GM12875 (cell line): ENCODE results near the gene MEGF6.

Experiments used
- H3K4me3 ChIP-seq: one replicate; pipeline ENCODE4 v1.5.1; 2011; ENCODE audit warnings: low read depth, low read length, control low read depth
- TF ChIP-seq, protein P1 (sequence below): IDR thresholded peaks from 2 replicates; pipeline ENCODE4 v1.5.1; 2011; ENCODE audit warnings: low read depth, mild to moderate bottlenecking, control low read depth, inconsistent platforms, low read length, moderate library complexity, borderline replicate concordance; ENCODE audit not compliant: insufficient read depth

The MEGF6 gene

GRCh38 chr1:3638027-3638426 is 26.7 kb upstream of the MEGF6 start:
- TF ChIP-seq, protein P1, sequence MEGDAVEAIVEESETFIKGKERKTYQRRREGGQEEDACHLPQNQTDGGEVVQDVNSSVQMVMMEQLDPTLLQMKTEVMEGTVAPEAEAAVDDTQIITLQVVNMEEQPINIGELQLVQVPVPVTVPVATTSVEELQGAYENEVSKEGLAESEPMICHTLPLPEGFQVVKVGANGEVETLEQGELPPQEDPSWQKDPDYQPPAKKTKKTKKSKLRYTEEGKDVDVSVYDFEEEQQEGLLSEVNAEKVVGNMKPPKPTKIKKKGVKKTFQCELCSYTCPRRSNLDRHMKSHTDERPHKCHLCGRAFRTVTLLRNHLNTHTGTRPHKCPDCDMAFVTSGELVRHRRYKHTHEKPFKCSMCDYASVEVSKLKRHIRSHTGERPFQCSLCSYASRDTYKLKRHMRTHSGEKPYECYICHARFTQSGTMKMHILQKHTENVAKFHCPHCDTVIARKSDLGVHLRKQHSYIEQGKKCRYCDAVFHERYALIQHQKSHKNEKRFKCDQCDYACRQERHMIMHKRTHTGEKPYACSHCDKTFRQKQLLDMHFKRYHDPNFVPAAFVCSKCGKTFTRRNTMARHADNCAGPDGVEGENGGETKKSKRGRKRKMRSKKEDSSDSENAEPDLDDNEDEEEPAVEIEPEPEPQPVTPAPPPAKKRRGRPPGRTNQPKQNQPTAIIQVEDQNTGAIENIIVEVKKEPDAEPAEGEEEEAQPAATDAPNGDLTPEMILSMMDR: no peak
- H3K4me3 ChIP-seq: no peak overlapping the region

- TF ChIP-seq, protein P1: no peak
- no peak overlapping the region for H3K4me3 ChIP-seq
Observed at GRCh38 chr1:3636531-3636930, 25.2 kb upstream of the MEGF6 start.

DNA sequence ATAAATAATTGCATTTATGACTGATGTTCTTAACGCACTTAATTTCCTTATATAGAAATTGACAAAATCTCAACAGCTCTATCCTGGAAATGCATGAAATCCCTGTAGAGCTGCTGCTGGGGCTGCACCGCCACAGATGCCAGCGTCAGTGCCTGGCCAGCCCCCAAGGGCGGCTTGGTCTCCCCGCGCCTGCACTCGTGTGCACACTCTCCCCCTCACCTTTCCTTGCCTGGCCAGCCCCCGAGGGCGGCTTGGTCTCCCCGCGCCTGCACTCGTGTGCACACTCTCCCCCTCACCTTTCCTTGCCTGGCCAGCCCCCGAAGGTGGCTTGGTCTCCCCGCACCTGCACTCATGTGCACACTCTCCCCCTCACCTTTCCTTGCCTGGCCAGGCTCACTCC is 24.8 kb upstream of the MEGF6 start:
- TF ChIP-seq, protein P1: no peak
- H3K4me3 ChIP-seq: no peak overlapping the region

DNA sequence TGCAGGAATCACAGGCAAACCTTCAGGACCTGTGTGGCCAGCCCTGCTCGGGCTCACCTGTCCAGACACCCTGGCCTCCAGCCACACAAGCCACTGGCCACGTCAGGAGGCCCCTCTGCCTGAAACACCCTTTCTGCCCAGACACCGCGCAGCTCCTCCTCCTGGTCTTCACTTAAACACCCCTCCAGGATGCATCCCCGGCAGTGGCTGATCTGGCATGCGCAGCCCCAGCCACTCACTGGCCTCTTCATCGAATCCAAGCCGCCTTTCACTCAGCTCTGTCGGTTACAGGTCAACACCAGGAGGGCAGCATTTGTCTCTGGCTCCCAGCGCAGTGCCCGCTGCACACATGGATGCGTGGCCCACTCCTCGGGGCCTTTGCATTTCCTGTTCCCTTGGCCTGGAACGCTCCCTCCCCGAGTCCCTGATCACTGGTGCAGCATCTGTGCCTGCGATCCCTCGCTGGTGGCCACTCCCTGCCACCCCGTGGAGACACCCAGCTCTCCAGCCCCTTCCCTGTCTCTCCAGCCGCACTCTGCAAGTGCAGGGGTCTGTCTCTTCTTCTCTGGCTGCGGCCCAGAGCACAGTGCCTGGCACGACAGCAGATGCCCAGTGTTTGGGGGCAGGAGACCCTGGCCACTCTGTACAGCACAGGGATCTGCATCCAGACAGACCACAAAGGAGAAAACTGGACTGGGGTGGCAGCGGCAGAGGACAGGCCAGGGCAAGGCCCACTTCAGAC is 22.9 kb upstream of the MEGF6 start:
- H3K4me3 ChIP-seq: no peak overlapping the region
- TF ChIP-seq, protein P1: no peak

DNA sequence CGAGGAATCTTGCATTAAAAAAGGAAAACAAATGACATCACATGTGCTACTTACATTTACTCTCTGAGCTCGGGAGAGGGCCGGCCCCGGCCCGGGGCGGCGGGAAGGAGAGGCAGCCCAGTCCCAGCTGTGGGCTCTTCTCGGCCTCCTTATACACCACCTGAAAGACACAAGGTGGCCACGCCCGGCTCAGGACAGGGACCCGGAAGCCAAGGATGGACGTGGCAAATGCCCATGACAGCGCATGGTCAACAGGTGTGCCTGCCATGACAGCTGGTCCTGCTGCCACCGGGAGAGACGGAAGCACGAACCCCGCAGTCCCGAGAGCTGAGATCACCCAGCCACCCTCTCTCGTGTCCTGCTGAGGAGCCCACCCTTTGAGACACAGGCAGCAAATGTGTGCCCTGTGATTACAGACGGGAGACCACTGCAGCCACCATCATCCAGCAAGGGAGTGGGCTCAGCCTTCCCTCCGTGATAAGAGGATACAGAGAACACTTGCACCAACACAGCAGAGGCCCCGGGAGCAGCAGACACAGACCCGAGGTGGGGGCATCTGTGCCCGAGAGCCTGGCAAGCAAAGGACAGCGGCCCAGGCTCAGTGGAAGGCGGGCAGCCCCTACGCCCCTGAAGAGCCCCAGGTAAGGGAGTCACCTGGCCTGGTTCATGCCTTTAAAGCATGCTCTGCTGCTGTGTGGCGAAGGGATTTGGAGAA is 22.2 kb upstream of the MEGF6 start:
- TF ChIP-seq, protein P1: no peak

GRCh38 chr1:3632716-3633343 is 21.5 kb upstream of the MEGF6 start:
- TF ChIP-seq, protein P1: no peak
- no peak overlapping the region for H3K4me3 ChIP-seq

More for the DNA sequence above, 22.2 kb upstream of the MEGF6 start:
- H3K4me3 ChIP-seq: no peak overlapping the region
